ENCODE measurements around the gene BPI. TPM values are rescaled to one million over a fixed set of nuclear protein-coding genes. Genes with fewer than 3 reads are reported as not detected.

BPI gene
- total RNA-seq, 1 donor from 2014 or later: not detected

DNA sequence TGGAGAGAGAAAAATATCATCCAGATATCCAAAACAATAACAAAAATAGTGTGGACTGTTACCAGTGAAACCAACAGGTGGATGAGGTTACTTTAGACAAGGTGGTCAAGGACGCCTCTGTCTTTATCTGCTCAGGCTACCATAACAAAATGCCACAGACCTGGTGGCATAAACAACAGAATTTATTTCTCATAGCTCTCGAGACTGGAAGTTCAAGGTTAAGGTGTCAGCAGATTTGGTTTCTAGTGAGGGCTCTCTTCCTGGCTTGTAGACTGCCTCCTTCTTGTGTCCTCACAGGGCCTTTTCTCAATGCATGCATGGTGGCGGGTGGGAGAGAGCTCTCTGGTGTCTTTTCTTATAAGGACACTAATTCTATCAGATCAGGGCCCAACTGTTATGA, 21.2 kb downstream of the BPI start:
- Histone ChIP-seq H2AFZ (replicated peaks) (no peak overlapping the region), H3K4me1 (no peaks in the 10 kb centered on the region), H3K9me3 (ENCODE audit: low read depth) (no peaks in the 10 kb centered on the region), H3F3A (ENCODE audit: low read depth) (no peaks in the 10 kb centered on the region), H3K79me2 (ENCODE audit: low read depth) (no peaks in the 10 kb centered on the region), H3K27ac (no peak overlapping the region), H3K4me3 (no peak overlapping the region), H4K20me1 (ENCODE audit: low read depth) (no peaks in the 10 kb centered on the region), H3K9ac (no peak overlapping the region), H3K4me2 (no peak overlapping the region), H3K36me3 (no peaks in the 10 kb centered on the region), H3K27me3 (peaks cover 6% of the 10 kb centered on the region)
- TF ChIP-seq CTCF (IDR thresholded peaks at IDR 0.05) (no peak), EZH2phosphoT487 (IDR thresholded peaks at IDR 0.05) (no peak), EZH2 (IDR thresholded peaks at IDR 0.05) (no peak)
- Mint-ChIP-seq H3K9me3 (peaks cover 3% of the 10 kb centered on the region), H3K4me1 (no peaks in the 10 kb centered on the region), H3K36me3 (no peaks in the 10 kb centered on the region), H3K27me3 (ENCODE audit: insufficient read depth, low read depth) (peaks cover 14% of the 10 kb centered on the region), H3K4me3 (no peak overlapping the region), H3K27ac (no peak overlapping the region)
- DNase-seq (ENCODE audit: low spot score): no peak

DNA sequence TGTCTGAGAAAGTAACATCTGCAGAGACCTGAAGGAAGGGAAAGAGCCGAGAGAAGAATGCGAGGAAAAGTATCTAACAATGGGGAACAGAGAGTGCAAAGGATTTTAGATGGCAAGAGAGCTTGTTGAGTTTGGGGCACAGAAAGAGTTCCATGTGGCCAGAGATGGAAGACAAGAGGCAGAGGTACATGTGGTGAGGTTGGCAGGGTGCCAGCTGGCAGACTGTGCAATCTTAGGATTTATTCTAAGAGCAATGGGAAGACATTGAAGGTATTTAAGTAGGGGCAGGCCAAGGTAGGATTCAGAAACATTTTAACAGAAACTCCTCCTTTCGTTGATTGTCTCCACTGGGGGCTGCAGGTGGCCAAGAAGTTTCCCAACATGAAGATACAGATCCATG, 21.9 kb downstream of the BPI start:
- no peak overlapping the region for H3K27ac ChIP-seq
- no peaks in the 10 kb centered on the region for H3K4me1 Mint-ChIP-seq
- H3K27ac Mint-ChIP-seq: no peak overlapping the region
- no peak overlapping the region for H3K4me2 ChIP-seq
- H3K36me3 ChIP-seq: no peaks in the 10 kb centered on the region
- H3K27me3 ChIP-seq: peaks cover 6% of the 10 kb centered on the region
- H3K79me2 ChIP-seq (ENCODE audit: low read depth): no peaks in the 10 kb centered on the region
- no peak overlapping the region for H3K4me3 ChIP-seq
- H3K4me1 ChIP-seq: no peaks in the 10 kb centered on the region
- H4K20me1 ChIP-seq (ENCODE audit: low read depth): no peaks in the 10 kb centered on the region
- no peak for TF ChIP-seq EZH2phosphoT487 (IDR thresholded peaks at IDR 0.05)
- TF ChIP-seq CTCF (IDR thresholded peaks at IDR 0.05): no peak
- TF ChIP-seq EZH2 (IDR thresholded peaks at IDR 0.05): no peak
- DNase-seq (ENCODE audit: low spot score): no peak
- H2AFZ ChIP-seq (replicated peaks): no peak overlapping the region
- no peaks in the 10 kb centered on the region for H3F3A ChIP-seq (ENCODE audit: low read depth)
- no peak overlapping the region for H3K9ac ChIP-seq
- H3K36me3 Mint-ChIP-seq: no peaks in the 10 kb centered on the region
- H3K4me3 Mint-ChIP-seq: no peak overlapping the region
- H3K27me3 Mint-ChIP-seq (ENCODE audit: insufficient read depth, low read depth): peaks cover 12% of the 10 kb centered on the region
- peaks cover 3% of the 10 kb centered on the region for H3K9me3 Mint-ChIP-seq
- H3K9me3 ChIP-seq (ENCODE audit: low read depth): no peaks in the 10 kb centered on the region

DNA sequence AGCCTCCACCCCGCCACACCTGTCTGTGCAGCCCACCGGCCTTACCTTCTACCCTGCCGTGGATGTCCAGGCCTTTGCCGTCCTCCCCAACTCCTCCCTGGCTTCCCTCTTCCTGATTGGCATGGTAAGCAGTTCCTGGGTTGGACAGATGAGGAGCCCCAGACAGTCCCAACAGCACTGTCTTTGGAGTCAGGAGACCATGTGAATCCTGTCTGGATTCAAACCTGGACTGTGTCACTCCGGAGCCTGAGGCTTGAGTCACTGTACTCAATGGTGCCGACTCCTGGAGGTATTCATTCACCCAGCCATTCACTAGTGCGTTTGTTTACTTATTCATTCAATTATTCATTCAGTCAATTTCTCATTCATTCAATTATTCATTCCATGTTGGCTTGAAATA, 22.4 kb downstream of the BPI start:
- no peak for TF ChIP-seq EZH2phosphoT487 (IDR thresholded peaks at IDR 0.05)
- TF ChIP-seq EZH2 (IDR thresholded peaks at IDR 0.05): no peak
- TF ChIP-seq CTCF (IDR thresholded peaks at IDR 0.05): no peak
- H3K9me3 ChIP-seq (ENCODE audit: low read depth): no peaks in the 10 kb centered on the region
- H4K20me1 ChIP-seq (ENCODE audit: low read depth): no peaks in the 10 kb centered on the region
- Mint-ChIP-seq H3K4me1 (no peaks in the 10 kb centered on the region), H3K27ac (no peak overlapping the region), H3K36me3 (no peaks in the 10 kb centered on the region), H3K4me3 (no peak overlapping the region), H3K27me3 (ENCODE audit: insufficient read depth, low read depth) (peaks cover 12% of the 10 kb centered on the region), H3K9me3 (peaks cover 3% of the 10 kb centered on the region)
- H3K4me3 ChIP-seq: no peak overlapping the region
- no peaks in the 10 kb centered on the region for H3K79me2 ChIP-seq (ENCODE audit: low read depth)
- no peaks in the 10 kb centered on the region for H3K36me3 ChIP-seq
- no peak overlapping the region for H3K4me2 ChIP-seq
- no peaks in the 10 kb centered on the region for H3F3A ChIP-seq (ENCODE audit: low read depth)
- no peak overlapping the region for H3K9ac ChIP-seq
- no peaks in the 10 kb centered on the region for H3K4me1 ChIP-seq
- H3K27ac ChIP-seq: no peak overlapping the region
- no peak overlapping the region for H2AFZ ChIP-seq (replicated peaks)
- no peak for DNase-seq (ENCODE audit: low spot score)
- peaks cover 5% of the 10 kb centered on the region for H3K27me3 ChIP-seq
